Cortex of kidney (tissue), 1 donor: ENCODE results near the gene EIF4E1B.
"Not testable (repeated sequence)": the region's sequence is repeated elsewhere in the genome, so short reads cannot be mapped to it uniquely, and the experiment has no call there.

Source experiments
- DNase-seq: peaks from one replicate; lab custom pipeline; 2025; lab: John Stamatoyannopoulos, UW

EIF4E1B gene, protein sequence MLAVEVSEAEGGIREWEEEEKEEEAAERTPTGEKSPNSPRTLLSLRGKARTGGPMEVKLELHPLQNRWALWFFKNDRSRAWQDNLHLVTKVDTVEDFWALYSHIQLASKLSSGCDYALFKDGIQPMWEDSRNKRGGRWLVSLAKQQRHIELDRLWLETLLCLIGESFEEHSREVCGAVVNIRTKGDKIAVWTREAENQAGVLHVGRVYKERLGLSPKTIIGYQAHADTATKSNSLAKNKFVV

GRCh38 chr5:176629853-176630680 lies at the start of gene EIF4E1B, which contains the start of gene SNCB:
Gene EIF4E1B, plus strand, starts transcription at chr5:176630675. Its CDS starts 12,113 bp downstream, at chr5:176642788.
Gene SNCB, minus strand, starts transcription at chr5:176630534. Its CDS starts 880 bp downstream, at chr5:176629654.
- DNase-seq = no peak

GRCh38 chr5:176581361-176581760 lies 49.1 kb upstream of the EIF4E1B start:
- no peak for DNase-seq

DNA sequence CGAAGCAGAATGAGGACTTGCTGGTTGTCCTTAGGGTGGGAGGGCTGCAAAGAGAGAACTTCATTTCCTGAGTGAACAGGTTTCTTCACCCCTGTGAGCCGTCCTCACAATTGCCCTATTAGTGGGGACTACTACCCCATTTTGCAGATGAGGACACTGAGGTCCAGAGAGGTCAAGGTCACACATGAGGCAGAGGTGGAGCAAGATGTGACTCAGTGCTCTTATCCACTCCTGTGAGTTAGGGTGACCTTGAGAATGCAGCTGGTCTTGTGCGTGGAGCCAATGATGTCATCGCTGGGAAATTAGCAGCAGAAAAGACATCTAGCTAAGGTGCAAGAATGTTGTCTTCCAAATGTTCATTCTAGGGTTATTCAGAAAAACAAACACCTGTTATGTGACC lies 47.4 kb upstream of the EIF4E1B start:
- DNase-seq = no peak

DNA sequence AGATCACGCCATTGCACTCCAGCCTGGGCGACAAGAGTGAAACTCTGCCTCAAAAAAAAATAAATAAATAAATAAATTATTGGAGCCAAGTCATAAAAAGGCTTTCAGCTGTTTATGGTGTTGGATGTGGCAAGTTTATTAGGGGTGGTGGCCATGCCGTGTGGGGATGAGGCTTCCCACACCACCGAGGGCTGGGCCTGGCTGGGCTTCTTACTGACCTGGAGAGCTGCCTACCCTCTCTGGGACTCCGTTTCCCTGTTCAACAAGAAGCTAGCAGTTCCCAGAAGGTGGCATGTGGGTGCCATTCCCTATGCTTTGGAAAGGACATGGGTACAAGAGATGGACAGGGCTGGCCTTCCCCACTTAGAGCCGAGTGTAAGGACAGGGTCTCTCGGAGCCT lies 43.1 kb upstream of the EIF4E1B start:
- DNase-seq = no peak

GRCh38 chr5:176588297-176588696 lies 42.2 kb upstream of the EIF4E1B start:
- no peak for DNase-seq

DNA sequence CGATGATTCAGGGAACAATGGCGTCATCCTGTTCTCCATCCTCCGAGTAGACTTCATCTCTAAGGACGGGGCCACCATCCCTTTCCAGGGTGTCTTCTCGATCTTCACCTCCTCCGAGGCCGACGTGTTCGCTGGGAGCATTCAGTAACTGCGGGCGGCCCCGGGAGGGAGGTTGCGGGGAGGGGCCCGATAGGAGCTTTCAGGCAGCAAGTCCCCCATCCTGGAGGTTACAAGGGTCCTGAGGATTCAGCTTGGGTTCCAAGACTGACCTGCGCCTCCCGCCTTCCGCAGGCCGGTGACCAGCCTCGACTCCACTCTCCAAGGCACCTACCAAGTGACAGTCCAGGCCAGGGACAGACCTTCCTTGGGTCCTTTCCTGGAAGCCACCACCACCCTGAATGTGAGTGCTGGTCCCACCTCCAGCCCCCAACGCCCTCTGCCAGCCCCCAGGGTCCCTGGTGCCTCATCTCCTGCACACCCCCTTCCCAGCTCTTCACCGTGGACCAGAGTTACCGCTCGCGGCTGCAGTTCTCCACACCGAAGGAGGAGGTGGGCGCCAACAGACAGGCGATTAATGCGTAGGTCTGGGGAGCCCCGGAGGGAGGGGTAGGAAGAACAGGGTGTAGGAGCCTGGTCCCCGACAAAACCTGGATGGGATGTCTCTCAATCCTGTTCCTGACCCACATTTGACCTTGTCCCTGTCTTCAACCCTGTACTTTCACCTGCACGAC lies 41.3 kb upstream of the EIF4E1B start:
- no peak for DNase-seq

DNA sequence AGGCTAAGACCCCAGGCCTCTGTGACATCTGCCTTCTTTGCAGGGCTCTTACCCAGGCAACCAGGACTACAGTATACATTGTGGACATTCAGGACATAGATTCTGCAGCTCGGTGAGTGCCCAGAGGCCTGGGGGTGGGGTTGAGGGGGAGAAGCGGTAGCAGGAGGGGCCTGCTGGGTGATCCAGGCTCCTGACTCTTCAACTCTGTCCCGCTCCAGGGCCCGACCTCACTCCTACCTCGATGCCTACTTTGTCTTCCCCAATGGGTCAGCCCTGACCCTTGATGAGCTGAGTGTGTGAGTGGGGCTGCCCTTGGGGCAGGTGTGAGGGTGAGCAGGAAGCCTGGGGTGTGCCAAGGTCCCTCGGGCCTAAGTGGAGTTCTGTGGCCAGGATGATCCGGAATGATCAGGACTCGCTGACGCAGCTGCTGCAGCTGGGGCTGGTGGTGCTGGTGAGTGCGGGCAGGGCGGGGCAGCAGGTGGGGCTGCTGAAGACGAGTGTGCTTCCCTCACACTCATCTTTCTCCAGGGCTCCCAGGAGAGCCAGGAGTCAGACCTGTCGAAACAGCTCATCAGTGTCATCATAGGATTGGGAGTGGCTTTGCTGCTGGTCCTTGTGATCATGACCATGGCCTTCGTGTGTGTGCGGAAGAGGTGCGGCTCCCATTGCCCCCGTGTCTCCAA lies 40.3 kb upstream of the EIF4E1B start:
- DNase-seq = no peak

DNA sequence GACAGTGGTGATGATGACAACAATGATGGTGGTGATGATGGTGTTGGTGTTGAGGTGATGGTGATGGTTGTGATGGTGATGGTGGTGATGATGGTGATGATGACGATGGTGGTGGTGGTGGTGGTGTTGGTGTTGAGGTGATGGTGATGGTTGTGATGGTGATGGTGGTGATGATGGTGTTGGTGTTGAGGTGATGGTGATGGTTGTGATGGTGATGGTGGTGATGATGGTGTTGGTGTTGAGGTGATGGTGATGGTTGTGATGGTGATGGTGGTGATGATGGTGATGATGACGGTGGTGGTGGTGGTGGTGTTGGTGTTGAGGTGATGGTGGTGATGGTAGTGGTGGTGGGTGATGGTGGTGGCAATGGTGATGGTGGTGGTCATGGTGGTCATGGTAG lies 38.8 kb upstream of the EIF4E1B start:
- DNase-seq = not testable (repeated sequence)

- no peak for DNase-seq
These were observed 37.9 kb upstream of the EIF4E1B start for GRCh38 chr5:176592573-176592972.

DNA sequence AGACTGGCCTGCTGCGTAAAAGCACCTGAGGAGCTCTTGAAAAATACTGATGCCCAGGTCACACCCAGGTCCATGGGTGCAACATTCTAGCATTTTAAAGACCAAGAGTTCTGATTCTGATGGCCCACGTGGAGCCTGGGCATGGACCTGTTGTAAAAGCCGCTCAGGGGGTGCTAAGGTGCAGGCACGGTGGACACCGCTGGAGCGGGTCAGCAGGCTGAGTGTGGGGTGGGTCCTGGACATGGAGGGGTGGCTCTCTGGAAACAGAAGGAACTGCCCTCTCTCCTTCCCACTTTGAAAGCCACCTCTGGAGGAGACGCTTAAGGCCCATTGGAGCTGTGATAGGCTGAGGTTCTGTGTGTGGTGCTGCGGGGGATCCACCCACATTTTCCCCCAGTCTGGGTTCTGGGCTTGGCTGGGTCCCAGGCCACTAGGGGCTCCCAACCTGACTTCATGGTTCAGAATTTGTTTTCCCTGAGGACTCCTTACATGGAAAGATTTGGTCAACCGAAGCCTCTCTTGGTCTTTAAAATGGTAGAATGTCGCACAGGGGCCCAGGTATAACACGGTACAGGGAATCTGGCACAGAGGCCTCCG lies 37.1 kb upstream of the EIF4E1B start:
- no peak for DNase-seq

DNA sequence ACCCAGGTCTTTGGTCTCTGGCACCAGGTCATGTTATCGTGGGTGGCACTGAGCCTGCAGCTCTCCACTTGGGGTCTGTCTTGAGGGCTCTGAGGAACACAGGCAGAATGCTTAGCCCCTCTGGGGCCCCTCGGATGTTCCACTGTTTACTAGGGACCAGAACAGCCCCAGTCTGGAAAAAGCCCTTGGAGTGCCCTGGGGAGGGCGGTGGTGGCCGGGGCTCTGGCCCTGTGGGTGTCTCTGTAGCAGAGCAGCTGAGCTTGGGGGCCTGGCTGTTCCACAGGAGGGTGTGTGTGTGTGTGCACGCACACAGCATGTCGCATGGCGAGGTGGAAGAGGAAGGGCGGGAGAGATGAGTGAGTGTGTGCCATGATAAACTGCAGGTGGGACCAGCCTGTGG lies 35.9 kb upstream of the EIF4E1B start:
- no peak for DNase-seq

DNA sequence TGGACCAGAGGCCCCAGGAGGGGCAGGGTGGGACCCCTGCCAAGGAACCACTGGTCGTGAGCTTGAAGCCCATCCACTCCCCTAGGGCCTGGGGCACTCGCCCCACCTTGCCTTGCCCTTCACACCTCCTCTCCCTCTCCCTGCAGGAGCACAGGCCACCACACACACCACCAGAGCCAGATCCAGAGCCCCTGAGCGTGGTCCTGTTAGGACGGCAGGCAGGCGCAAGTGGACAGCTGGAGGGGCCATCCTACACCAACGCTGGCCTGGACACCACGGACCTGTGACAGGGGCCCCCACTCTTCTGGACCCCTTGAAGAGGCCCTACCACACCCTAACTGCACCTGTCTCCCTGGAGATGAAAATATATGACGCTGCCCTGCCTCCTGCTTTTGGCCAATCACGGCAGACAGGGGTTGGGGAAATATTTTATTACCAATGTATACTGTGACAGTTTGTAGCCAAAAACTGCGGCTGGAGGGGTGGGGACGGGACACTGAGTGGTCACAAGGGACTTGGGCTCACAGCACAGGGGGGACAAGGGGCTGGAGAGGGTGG lies 35.0 kb upstream of the EIF4E1B start:
- DNase-seq = no peak

- no peak for DNase-seq
These were observed 34.3 kb upstream of the EIF4E1B start for GRCh38 chr5:176596069-176596644.

- DNase-seq = no peak
These were observed 33.6 kb upstream of the EIF4E1B start for GRCh38 chr5:176596689-176597416.

DNA sequence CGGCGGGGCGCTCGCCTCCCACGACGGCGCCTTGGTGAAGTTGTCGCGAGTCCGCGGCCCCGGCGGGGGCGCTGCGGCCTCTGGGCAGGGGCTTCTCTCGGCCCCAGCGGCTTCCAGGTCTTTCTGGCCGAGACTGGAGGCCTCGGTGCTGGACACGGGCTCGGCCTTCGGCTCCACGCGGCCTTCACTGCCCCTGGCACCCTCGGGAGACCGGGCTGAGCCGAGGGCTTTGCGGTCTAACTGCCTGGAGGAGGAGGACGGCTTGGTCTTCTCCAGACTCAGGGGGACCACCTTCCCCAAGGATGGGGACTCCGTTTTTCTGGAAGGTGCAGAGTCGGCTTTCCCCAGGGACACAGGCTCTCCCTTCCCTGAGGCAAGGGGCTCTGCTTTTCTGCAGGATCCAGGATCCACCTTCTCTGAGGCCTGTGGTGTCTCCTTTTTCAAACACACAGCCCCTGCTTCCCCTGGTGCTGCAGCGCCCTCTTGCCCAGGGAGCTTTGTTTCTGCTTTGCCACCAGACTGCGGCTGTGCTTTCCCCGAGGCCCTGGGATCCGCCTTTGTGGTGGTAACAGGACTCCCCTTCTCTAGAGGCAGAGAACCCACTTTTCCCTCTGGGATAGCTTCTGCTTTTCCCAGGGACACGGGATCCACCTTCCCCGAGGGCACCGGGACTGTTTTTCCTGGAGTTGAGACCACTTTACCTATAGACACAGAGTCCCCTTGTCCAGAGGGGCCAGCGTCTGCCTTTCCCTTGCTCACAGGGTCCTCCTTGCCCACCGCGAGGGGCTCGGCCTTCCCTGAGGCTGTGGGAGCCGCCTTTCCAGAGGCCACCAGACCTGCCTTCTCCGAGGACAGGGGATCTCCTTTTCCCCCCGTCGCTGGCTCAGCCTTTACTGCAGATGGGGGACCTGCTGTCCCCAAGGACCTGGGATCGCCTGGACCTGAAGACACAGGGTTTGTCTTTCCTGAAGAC lies 32.8 kb upstream of the EIF4E1B start:
- no peak for DNase-seq

DNA sequence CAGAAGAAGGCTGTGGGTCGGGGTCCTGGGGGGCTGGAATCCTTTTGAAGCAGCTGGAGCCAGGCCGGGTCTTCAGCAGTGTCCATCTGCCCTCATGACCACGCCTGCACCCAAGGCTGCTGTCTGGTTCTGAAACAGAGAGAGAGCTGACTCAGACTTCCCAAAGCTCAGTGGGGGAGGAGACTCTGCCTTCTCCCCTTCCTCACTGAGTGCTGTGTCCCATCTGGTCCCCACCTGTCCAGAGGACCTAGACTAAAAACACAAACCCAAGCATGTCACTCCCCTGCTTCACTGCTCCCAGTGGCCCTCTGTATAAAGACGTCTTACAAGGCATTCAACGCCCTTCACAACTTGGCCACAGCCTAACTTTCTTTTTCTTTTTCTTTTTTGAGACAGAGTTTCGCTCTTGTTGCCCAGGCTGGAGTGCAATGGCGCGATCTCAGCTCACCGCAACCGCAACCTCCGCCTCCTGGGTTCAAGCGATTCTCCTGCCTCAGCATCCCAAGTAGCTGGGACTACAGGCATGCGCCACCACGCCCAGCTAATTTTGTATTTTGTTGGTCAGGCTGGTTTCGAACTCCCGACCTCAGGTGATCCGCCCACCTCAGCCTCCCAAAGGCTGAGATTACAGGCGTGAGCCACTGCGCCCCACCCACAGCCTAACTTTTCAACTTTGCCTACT lies 30.6 kb upstream of the EIF4E1B start:
- not testable (repeated sequence) for DNase-seq

- no peak for DNase-seq
These were observed 28.5 kb upstream of the EIF4E1B start for GRCh38 chr5:176601901-176602482.

- DNase-seq = no peak
These were observed 27.4 kb upstream of the EIF4E1B start for GRCh38 chr5:176603091-176603490.
